Measurements from ENCODE around the gene KCNK7. TPM values are rescaled to one million over a fixed set of nuclear protein-coding genes. Genes with fewer than 3 reads are reported as not detected.

Gene KCNK7
- total RNA-seq, 1 experiment from 2014 or later = 1.8 TPM

- Histone ChIP-seq H2AK5ac (ENCODE audit: insufficient read length, low read length) (no peak overlapping the region), H3K27ac (ENCODE audit: insufficient read length, low read depth, low read length) (no peak overlapping the region), H3K56ac (ENCODE audit: insufficient read length, low read depth, low read length) (no peak overlapping the region), H2BK20ac (ENCODE audit: low read depth, low read length, poor library complexity, severe bottlenecking) (no peak overlapping the region), H3K4me2 (ENCODE audit: insufficient read depth, insufficient read length, low read length) (peak overlapping the region; percentile 33), H4K5ac (ENCODE audit: insufficient read length, low read depth, low read length) (no peak overlapping the region), H4K20me1 (ENCODE audit: control insufficient read depth, insufficient read depth, insufficient read length) (peaks cover 2% of the 10 kb centered on the region), H3K27me3 (ENCODE audit: insufficient read depth, low read length) (peaks cover 4% of the 10 kb centered on the region; the same call in 1 of the 2 replicates), H3K9me3 (ENCODE audit: control insufficient read depth, low read depth, low read length) (no peaks in the 10 kb centered on the region), H3K23me2 (ENCODE audit: insufficient read length, low read depth, low read length, poor library complexity, severe bottlenecking) (peaks cover 2% of the 10 kb centered on the region), H4K91ac (ENCODE audit: insufficient read length, low read depth, low read length) (no peak overlapping the region), H2AFZ (ENCODE audit: low read length) (no peak overlapping the region), H3K79me1 (ENCODE audit: insufficient read depth, low read depth, low read length, poor library complexity, severe bottlenecking) (no peaks in the 10 kb centered on the region), H3T11ph (ENCODE audit: low read length) (no peak overlapping the region), H4K8ac (replicated peaks; ENCODE audit: insufficient read length, low read depth, low read length) (no peak overlapping the region), H3K79me2 (ENCODE audit: insufficient read depth, low read length) (no peaks in the 10 kb centered on the region), H2BK15ac (ENCODE audit: low read depth, low read length) (no peak overlapping the region), H3K9ac (ENCODE audit: extremely low read depth, insufficient read length, low read length) (no peak overlapping the region), H3K23ac (ENCODE audit: insufficient read length, low read depth, low read length) (no peak overlapping the region), H3K4ac (ENCODE audit: low read depth, low read length) (no peak overlapping the region), H2BK12ac (ENCODE audit: insufficient read length, low read depth, low read length) (no peak overlapping the region), H2BK120ac (ENCODE audit: low read depth, low read length, poor library complexity, severe bottlenecking) (no peak overlapping the region), H2BK5ac (ENCODE audit: insufficient read length, low read length) (no peak overlapping the region), H3K14ac (ENCODE audit: insufficient read depth, low read length) (no peak overlapping the region), H3K18ac (ENCODE audit: insufficient read length, low read depth, low read length) (no peak overlapping the region), H3K4me1 (ENCODE audit: insufficient read depth, low read length) (no peaks in the 10 kb centered on the region)
- DNase-seq = no peak
- Mint-ChIP-seq H3K27ac (no peak overlapping the region), H3K36me3 (ENCODE audit: insufficient read depth in 1 of 3, low read depth in 3 of 3) (no peaks in the 10 kb centered on the region; a peak in 1 of 7 replicates), H3K4me1 (peaks cover 13 to 30% of the 10 kb centered on the region in 2 experiments), H3K9me3 (peaks cover 0 to 2% of the 10 kb centered on the region in 2 experiments; a peak in 1 of 5 replicates), H3K27me3 (ENCODE audit: low read depth) (peaks cover 79% of the 10 kb centered on the region), H3K4me3 (peak overlapping the region; percentile 57 to 73)
- TF ChIP-seq, protein P1, sequence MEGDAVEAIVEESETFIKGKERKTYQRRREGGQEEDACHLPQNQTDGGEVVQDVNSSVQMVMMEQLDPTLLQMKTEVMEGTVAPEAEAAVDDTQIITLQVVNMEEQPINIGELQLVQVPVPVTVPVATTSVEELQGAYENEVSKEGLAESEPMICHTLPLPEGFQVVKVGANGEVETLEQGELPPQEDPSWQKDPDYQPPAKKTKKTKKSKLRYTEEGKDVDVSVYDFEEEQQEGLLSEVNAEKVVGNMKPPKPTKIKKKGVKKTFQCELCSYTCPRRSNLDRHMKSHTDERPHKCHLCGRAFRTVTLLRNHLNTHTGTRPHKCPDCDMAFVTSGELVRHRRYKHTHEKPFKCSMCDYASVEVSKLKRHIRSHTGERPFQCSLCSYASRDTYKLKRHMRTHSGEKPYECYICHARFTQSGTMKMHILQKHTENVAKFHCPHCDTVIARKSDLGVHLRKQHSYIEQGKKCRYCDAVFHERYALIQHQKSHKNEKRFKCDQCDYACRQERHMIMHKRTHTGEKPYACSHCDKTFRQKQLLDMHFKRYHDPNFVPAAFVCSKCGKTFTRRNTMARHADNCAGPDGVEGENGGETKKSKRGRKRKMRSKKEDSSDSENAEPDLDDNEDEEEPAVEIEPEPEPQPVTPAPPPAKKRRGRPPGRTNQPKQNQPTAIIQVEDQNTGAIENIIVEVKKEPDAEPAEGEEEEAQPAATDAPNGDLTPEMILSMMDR (conservative IDR thresholded peaks at IDR 0.05) = no peak
- WGBS (ENCODE audit: extremely low coverage, insufficient read length, low lambda C conversion rate) = no CpG with 5 or more reads among the region's 4 CpGs
Measured at GRCh38 chr11:65545853-65546216, 49.8 kb downstream of the KCNK7 start.

Small RNA genes lying within 50 kb of the gene (microRNA-seq; reads per million reads assigned to microRNA genes)
- gene MIR4690 (ENCODE audit: borderline microRNAs expressed) = not detected

Other genes starting within 250 kb of the KCNK7 start
- gene TIGD3, start 241.0 kb downstream of the KCNK7 start, total RNA-seq (2021) = 0.66 and 1.2 TPM in 2 replicates
- gene SLC25A45, start 213.2 kb downstream of the KCNK7 start, total RNA-seq (2021) = 1.1 and 1.6 TPM in 2 replicates
- 19.0 and 22.7 TPM in 2 replicates for gene FRMD8, start 209.2 kb downstream of the KCNK7 start, total RNA-seq (2021)
- 11.1 and 12.7 TPM in 2 replicates for gene NEAT1, start 173.0 kb downstream of the KCNK7 start, total RNA-seq (2021)
- gene MALAT1, start 96.8 kb downstream of the KCNK7 start, total RNA-seq (2021) = 1,700 and 1,934 TPM in 2 replicates
- 54.7 and 56.0 TPM in 2 replicates for gene SCYL1, start 70.7 kb downstream of the KCNK7 start, total RNA-seq (2021)
- 10.6 and 12.1 TPM in 2 replicates for gene LTBP3, start 37.4 kb downstream of the KCNK7 start, total RNA-seq (2021)
- gene ZNRD2, start 25.3 kb downstream of the KCNK7 start, total RNA-seq (2021) = 43.7 and 45.8 TPM in 2 replicates
- 20.0 and 21.7 TPM in 2 replicates for gene FAM89B, start 23.3 kb downstream of the KCNK7 start, total RNA-seq (2021)
- 13.8 and 14.5 TPM in 2 replicates for gene EHBP1L1, start 19.7 kb downstream of the KCNK7 start, total RNA-seq (2021)
- gene MAP3K11, start 18.4 kb upstream of the KCNK7 start, total RNA-seq (2021) = 57.9 and 61.1 TPM in 2 replicates
- 48.3 and 50.5 TPM in 2 replicates for gene PCNX3, start 20.0 kb upstream of the KCNK7 start, total RNA-seq (2021)
- 32.0 and 37.4 TPM in 2 replicates for gene SIPA1, start 42.3 kb upstream of the KCNK7 start, total RNA-seq (2021)
- gene RELA, start 67.1 kb upstream of the KCNK7 start, total RNA-seq (2021) = 43.3 and 48.8 TPM in 2 replicates
- gene KAT5, start 116.5 kb upstream of the KCNK7 start, total RNA-seq (2021) = 56.7 and 57.4 TPM in 2 replicates
- gene RNASEH2C, start 125.0 kb upstream of the KCNK7 start, total RNA-seq (2021) = 53.8 and 57.7 TPM in 2 replicates
- 9.4 and 9.6 TPM in 2 replicates for gene AP5B1, start 185.2 kb upstream of the KCNK7 start, total RNA-seq (2021)
- gene OVOL1, start 191.3 kb upstream of the KCNK7 start, total RNA-seq (2021) = 5.1 and 5.7 TPM in 2 replicates
- gene SNX32, start 238.2 kb upstream of the KCNK7 start, total RNA-seq (2021) = 0.88 and 1.2 TPM in 2 replicates